ENCODE results near the gene GNAQ. TPM values are rescaled to one million over a fixed set of nuclear protein-coding genes. Genes with fewer than 3 reads are reported as not detected.

Gene GNAQ
- total and polyA plus RNA-seq, 2 of the 13 experiments (the other 11 are each of a cell fraction or from before 2014, with no cell fraction given): 16.5 to 17.7 TPM

GRCh38 chr9:77883133-77883532, 148.5 kb downstream of the GNAQ start:
- ChIA-PET POLR2A (no interaction called here), CTCF (ENCODE audit: low intra/inter-chr PET ratio, low total read pairs) (no interaction called here)
- Histone ChIP-seq H3K36me3 (replicated peaks in 1 of 2; ENCODE audit: control insufficient read depth in 1 of 2, insufficient read depth in 2 of 2, low read length in 2 of 2) (no peaks in the 10 kb centered on the region), H3K27me3 (ENCODE audit: control insufficient read depth in 1 of 2, insufficient read depth in 2 of 2, low read length in 2 of 2) (no peaks in the 10 kb centered on the region), H2AFZ (ENCODE audit: low read length) (no peak overlapping the region), H4K20me1 (ENCODE audit: insufficient read depth, low read length) (0 out of 2 replicates have a peak, but pooled peaks cover 4% of the 10 kb centered on the region), H3K4me1 (ENCODE audit: insufficient read depth, low read length) (peaks cover 27% of the 10 kb centered on the region), H3K9me3 (ENCODE audit: low read length) (no peaks in the 10 kb centered on the region), H3K79me2 (ENCODE audit: insufficient read depth, low read length) (no peaks in the 10 kb centered on the region), H3K4me2 (ENCODE audit: low read depth, low read length) (no peak overlapping the region), H3K4me3 (replicated peaks in 1 of 3; ENCODE audit: insufficient read depth in 1 of 3, low read depth in 2 of 3, low read length in 3 of 3) (no peak overlapping the region), H3K27ac (ENCODE audit: extremely low read length, insufficient read depth, low read length) (no peak overlapping the region), H3K9ac (ENCODE audit: insufficient read depth, low read depth, low read length) (no peak overlapping the region)
- ATAC-seq: no peak
- no TSS peak for BruUV-seq (replicated peaks)
- intact Hi-C loops (cut with micrococcal nuclease; ENCODE audit: unreplicated experiment): no loop called here
- no peak for TF ChIP-seq MAFG (CRISPR knock-in tag; IDR thresholded peaks at IDR 0.05)
- no peak for FAIRE-seq
- DNase-seq (ENCODE audit: low spot score): no peak
- in situ Hi-C loops (cut with HindIII; ENCODE audit: extremely low pct_ligation_motif_present, low pct_unique_long_range_greater_than_20kb): no loop called here

- H2AFZ ChIP-seq (ENCODE audit: low read length): no peak overlapping the region
- no peak overlapping the region for H3K27ac ChIP-seq (ENCODE audit: extremely low read length, insufficient read depth, low read length)
- no peak overlapping the region for H3K9ac ChIP-seq (ENCODE audit: insufficient read depth, low read depth, low read length)
- H3K79me2 ChIP-seq (ENCODE audit: insufficient read depth, low read length): no peaks in the 10 kb centered on the region
- H3K36me3 ChIP-seq (replicated peaks in 1 of 2; ENCODE audit: control insufficient read depth in 1 of 2, insufficient read depth in 2 of 2, low read length in 2 of 2): no peaks in the 10 kb centered on the region
- no peak overlapping the region for H3K4me3 ChIP-seq (replicated peaks in 1 of 3; ENCODE audit: insufficient read depth in 1 of 3, low read depth in 2 of 3, low read length in 3 of 3)
- peaks cover 27% of the 10 kb centered on the region for H3K4me1 ChIP-seq (ENCODE audit: insufficient read depth, low read length)
- FAIRE-seq (no peak), ATAC-seq (no peak), DNase-seq (ENCODE audit: low spot score) (no peak)
- in situ Hi-C loops (cut with HindIII; ENCODE audit: extremely low pct_ligation_motif_present, low pct_unique_long_range_greater_than_20kb): no loop called here
- CTCF ChIA-PET (ENCODE audit: low intra/inter-chr PET ratio, low total read pairs): no interaction called here
- H3K27me3 ChIP-seq (ENCODE audit: control insufficient read depth in 1 of 2, insufficient read depth in 2 of 2, low read length in 2 of 2): no peaks in the 10 kb centered on the region
- H3K4me2 ChIP-seq (ENCODE audit: low read depth, low read length): no peak overlapping the region
- POLR2A ChIA-PET: no interaction called here
- intact Hi-C loops (cut with micrococcal nuclease; ENCODE audit: unreplicated experiment): no loop called here
- 0 out of 2 replicates have a peak, but pooled peaks cover 4% of the 10 kb centered on the region for H4K20me1 ChIP-seq (ENCODE audit: insufficient read depth, low read length)
- WGBS (ENCODE audit: low lambda C conversion rate): 80% methylated on average over 4 of the region's 4 CpGs
- TF ChIP-seq ZNF253 (CRISPR knock-in tag; IDR thresholded peaks at IDR 0.05; ENCODE audit: borderline replicate concordance) (no peak), LRRFIP1 (CRISPR knock-in tag; conservative IDR thresholded peaks at IDR 0.05) (no peak), ZBTB14 (CRISPR knock-in tag; IDR thresholded peaks at IDR 0.05) (no peak), ZXDC (CRISPR knock-in tag; IDR thresholded peaks at IDR 0.05) (no peak), BRCA1 (CRISPR knock-in tag; IDR thresholded peaks at IDR 0.05) (no peak), TEAD2 (CRISPR knock-in tag; IDR thresholded peaks at IDR 0.05) (no peak), HNRNPUL1 (IDR thresholded peaks at IDR 0.05; ENCODE audit: low read depth, low read length) (no peak), RNF2 (conservative IDR thresholded peaks at IDR 0.05; ENCODE audit: low read depth) (no peak), SMARCC2 (IDR thresholded peaks at IDR 0.05) (no peak), HNRNPH1 (optimal IDR thresholded peaks at IDR 0.05; ENCODE audit: low read depth, low read length) (no peak), ZZZ3 (CRISPR knock-in tag; IDR thresholded peaks at IDR 0.05; ENCODE audit: borderline replicate concordance) (no peak)
- BruUV-seq (replicated peaks): no TSS peak
- no peaks in the 10 kb centered on the region for H3K9me3 ChIP-seq (ENCODE audit: low read length)
Measured at GRCh38 chr9:77882294-77882693, 149.3 kb downstream of the GNAQ start.

Measured in HepG2 (cell line).